HG03575 (cell line): Measurements from ENCODE around the gene XCL2.

ENCODE experiments used
- ATAC-seq: cut with Tn5 transposase; IDR thresholded peaks from one replicate; pipeline ENCODE4 v1.9.1; 2021; ENCODE audit not compliant: unreplicated experiment, insufficient number of reproducible peaks, low FRiP score; ENCODE audit errors: extremely low read depth

The XCL2 gene

GRCh38 chr1:168520832-168521231, 23.0 kb downstream of the XCL2 start:
- no peak for ATAC-seq

GRCh38 chr1:168520052-168520751, 23.6 kb downstream of the XCL2 start:
- ATAC-seq = no peak

GRCh38 chr1:168518813-168519212, 25.0 kb downstream of the XCL2 start:
- ATAC-seq = no peak

GRCh38 chr1:168518201-168518689, 25.6 kb downstream of the XCL2 start:
- no peak for ATAC-seq

- ATAC-seq = no peak
These were observed 29.3 kb downstream of the XCL2 start for GRCh38 chr1:168514455-168514854.

- no peak for ATAC-seq
These were observed 30.0 kb downstream of the XCL2 start for GRCh38 chr1:168513656-168514404.

GRCh38 chr1:168512864-168513595, 30.8 kb downstream of the XCL2 start:
- no peak for ATAC-seq

- peak; percentile 51 for ATAC-seq
These were observed 33.7 kb downstream of the XCL2 start for GRCh38 chr1:168509875-168510791.

- ATAC-seq = no peak
These were observed 34.6 kb downstream of the XCL2 start for GRCh38 chr1:168509210-168509609.

- ATAC-seq = no peak
These were observed 36.0 kb downstream of the XCL2 start for GRCh38 chr1:168507828-168508227.

GRCh38 chr1:168507231-168507630, 36.6 kb downstream of the XCL2 start:
- no peak for ATAC-seq

GRCh38 chr1:168506204-168506819, 37.5 kb downstream of the XCL2 start:
- no peak for ATAC-seq

- ATAC-seq = no peak
These were observed 38.8 kb downstream of the XCL2 start for GRCh38 chr1:168505006-168505405.

- ATAC-seq = no peak
These were observed 39.5 kb downstream of the XCL2 start for GRCh38 chr1:168504064-168504837.

- no peak for ATAC-seq
These were observed 44.1 kb downstream of the XCL2 start for GRCh38 chr1:168499688-168500049.

- ATAC-seq = no peak
These were observed 44.7 kb downstream of the XCL2 start for GRCh38 chr1:168498956-168499687.

- ATAC-seq = no peak
These were observed 45.6 kb downstream of the XCL2 start for GRCh38 chr1:168498159-168498631.
